ENCODE results near the gene EMC10.
"Not testable (repeated sequence)": the region's sequence is repeated elsewhere in the genome, so short reads cannot be mapped to it uniquely, and the experiment has no call there.

The EMC10 gene

GRCh38 chr19:50476224-50476906 is at the start of gene EMC10, which contains the start of gene GARIN5A:
Gene EMC10, plus strand, starts transcription at chr19:50476507. Its CDS starts 38 bp downstream, at chr19:50476545.
Gene GARIN5A, minus strand, starts transcription at chr19:50476848. Its CDS starts 460 bp downstream, at chr19:50476388.
- peak; percentile 91 for DNase-seq

GRCh38 chr19:50427318-50427925 is 48.9 kb upstream of the EMC10 start:
- DNase-seq = no peak

GRCh38 chr19:50427997-50428425 is 48.3 kb upstream of the EMC10 start:
- no peak for DNase-seq

- no peak for DNase-seq
Observed at GRCh38 chr19:50428772-50429463, 47.4 kb upstream of the EMC10 start.

GRCh38 chr19:50430888-50431342 is 45.4 kb upstream of the EMC10 start:
- DNase-seq = no peak

- peak; percentile 60 for DNase-seq
Observed at GRCh38 chr19:50431343-50432220, 44.7 kb upstream of the EMC10 start.

- DNase-seq = no peak
Observed at GRCh38 chr19:50432221-50433028, 43.9 kb upstream of the EMC10 start, which contains the start of gene MYBPC2. Gene MYBPC2, plus strand, starts transcription at chr19:50432892. Its CDS starts 62 bp downstream, at chr19:50432954.

GRCh38 chr19:50433201-50434180 is 42.8 kb upstream of the EMC10 start:
- no peak for DNase-seq

- no peak for DNase-seq
Observed at GRCh38 chr19:50434525-50434924, 41.8 kb upstream of the EMC10 start.

GRCh38 chr19:50435221-50435620 is 41.1 kb upstream of the EMC10 start:
- DNase-seq = no peak

- no peak for DNase-seq
Observed at GRCh38 chr19:50435627-50436026, 40.7 kb upstream of the EMC10 start.

GRCh38 chr19:50437862-50438449 is 38.4 kb upstream of the EMC10 start:
- no peak for DNase-seq

GRCh38 chr19:50439130-50439529 is 37.2 kb upstream of the EMC10 start:
- not testable (repeated sequence) for DNase-seq

- no peak for DNase-seq
Observed at GRCh38 chr19:50444059-50444458, 32.2 kb upstream of the EMC10 start.

- DNase-seq = no peak
Observed at GRCh38 chr19:50447053-50447452, 29.3 kb upstream of the EMC10 start.

- DNase-seq = no peak
Observed at GRCh38 chr19:50447750-50448149, 28.6 kb upstream of the EMC10 start.

- no peak for DNase-seq
Observed at GRCh38 chr19:50449236-50449899, 26.9 kb upstream of the EMC10 start.

- DNase-seq = no peak
Observed at GRCh38 chr19:50450369-50451222, 25.7 kb upstream of the EMC10 start.

- no peak for DNase-seq
Observed at GRCh38 chr19:50451223-50451534, 25.1 kb upstream of the EMC10 start.
